HepG2 (cell line): Measurements from ENCODE around the gene ART4. TPM values are rescaled to one million over a fixed set of nuclear protein-coding genes. Genes with fewer than 3 reads are reported as not detected.

Experiments used
- ATAC-seq: fragments of 200-7000 bp; cut with Tn5 transposase; 3 replicates; pipeline ENCODE4 v1.9.1; 2020; ENCODE audit warnings: mild to moderate bottlenecking, moderate library complexity
- BruUV-seq: library from RNA; stranded (reverse); fragments of 400-500 nt; replicated peaks from 2 replicates; lab custom pipeline; 2021; lab: Mats Ljungman, UMichigan
- CTCF ChIA-PET: fragments of 300-600 bp; formaldehyde crosslinking; extraction: SDS; loops from one replicate; lab custom pipeline; 2021; ENCODE audit warnings: low total read pairs, inconsistent platforms, low intra/inter-chr PET ratio; lab: Yijun Ruan, JAX
- POLR2A ChIA-PET: fragments of 350-600 bp; sonication (Branson Sonifier 250); formaldehyde crosslinking; loops from one replicate; lab custom pipeline; 2020; ENCODE audit warnings: antibody characterized with exemption, inconsistent platforms; lab: Yijun Ruan, JAX
- DNase-seq: peaks from one replicate; pipeline ENCODE4 v3.0.0-alpha.2; 2015; ENCODE audit warnings: low spot score
- FAIRE-seq: peaks from 3 replicates; lab custom pipeline; 2011; peaks lifted over from hg19 to GRCh38; lab: Jason Lieb, UNC
- H2AFZ ChIP-seq: one replicate; pipeline ENCODE4 v1.6.1; 2011; ENCODE audit warnings: low read length, inconsistent platforms
- H3K27ac ChIP-seq: fragments of 300-600 bp; 3 replicates; pipeline ENCODE4 v1.8.0; 2011; ENCODE audit warnings: mixed run types, mild to moderate bottlenecking, mixed read lengths, low read length, inconsistent platforms; ENCODE audit not compliant: insufficient read depth; ENCODE audit errors: extremely low read length
- H3K27me3 ChIP-seq, 2 experiments: fragments of 200-600 bp in 1 of 2; 2 replicates in 1 of 2; 3 replicates in 1 of 2; pipeline versions ENCODE4 v1.6.0 to v1.8.0; 2011; ENCODE audit warnings: low read length in 2 of 2, mild to moderate bottlenecking in 2 of 2, moderate library complexity in 2 of 2, inconsistent platforms in 1 of 2; ENCODE audit not compliant: insufficient read depth in 2 of 2, control insufficient read depth in 1 of 2
- H3K36me3 ChIP-seq, 2 experiments: fragments of 200-600 bp in 1 of 2; replicated peaks in 1 of 2; 2 replicates in 1 of 2; 3 replicates in 1 of 2; pipeline versions ENCODE4 v1.5.1 to v1.8.0; 2011; ENCODE audit warnings: low read length in 2 of 2, inconsistent platforms in 1 of 2; ENCODE audit not compliant: insufficient read depth in 2 of 2, control insufficient read depth in 1 of 2
- H3K4me1 ChIP-seq: 2 replicates; pipeline ENCODE4 v1.5.1; 2012; ENCODE audit warnings: low read length, inconsistent platforms; ENCODE audit not compliant: insufficient read depth
- H3K4me2 ChIP-seq: 2 replicates; pipeline ENCODE4 v1.6.0; 2011; ENCODE audit warnings: low read depth, low read length, inconsistent platforms
- H3K4me3 ChIP-seq, 3 experiments: fragments of 200-600 bp in 1 of 3; sonication (generic), shearing (Covaris generic) in 1 of 3; replicated peaks in 1 of 3; 2 replicates each; pipeline ENCODE4 v1.5.1; 2011 to 2016; ENCODE audit warnings: low read length in 3 of 3, inconsistent platforms in 2 of 3, low read depth in 2 of 3, mild to moderate bottlenecking in 2 of 3, control low read depth in 1 of 3, mixed read lengths in 1 of 3; ENCODE audit not compliant: insufficient read depth in 1 of 3
- H3K79me2 ChIP-seq: one replicate; pipeline ENCODE4 v1.6.1; 2011; ENCODE audit warnings: low read length, inconsistent platforms; ENCODE audit not compliant: insufficient read depth
- H3K9ac ChIP-seq: 2 replicates; pipeline ENCODE4 v1.6.0; 2011; ENCODE audit warnings: mild to moderate bottlenecking, low read depth, low read length, inconsistent platforms; ENCODE audit not compliant: insufficient read depth
- H3K9me3 ChIP-seq: 2 replicates; pipeline ENCODE4 v1.5.1; 2012; ENCODE audit warnings: mild to moderate bottlenecking, low read length
- H4K20me1 ChIP-seq: 2 replicates; pipeline ENCODE4 v1.6.0; 2011; ENCODE audit warnings: inconsistent platforms, mild to moderate bottlenecking, low read length, moderate library complexity; ENCODE audit not compliant: insufficient read depth
- ATF3 ChIP-seq: sonication (generic); formaldehyde crosslinking; IDR thresholded peaks from 2 replicates; pipeline ENCODE4 v1.4.0; 2020; ENCODE audit warnings: missing genetic modification reagents
- CHCHD3 ChIP-seq: sonication (generic); formaldehyde crosslinking; IDR thresholded peaks from 2 replicates; pipeline ENCODE4 v1.8.0; 2022; ENCODE audit warnings: mild to moderate bottlenecking, missing genetic modification reagents, moderate library complexity
- LBX2 ChIP-seq: sonication (generic); formaldehyde crosslinking; IDR thresholded peaks from 2 replicates; pipeline ENCODE4 v1.5.0; 2020; ENCODE audit warnings: missing genetic modification reagents, mild to moderate bottlenecking, borderline replicate concordance
- PAF1 ChIP-seq: IDR thresholded peaks from 2 replicates; pipeline ENCODE4 v1.6.1; 2016; ENCODE audit warnings: missing genetic modification reagents, missing compliant biosample characterization
- RBFOX2 ChIP-seq: fragments of 200-400 bp; formaldehyde crosslinking; IDR thresholded peaks from 2 replicates; pipeline ENCODE4 v1.6.1; 2017; ENCODE audit warnings: low read depth, mild to moderate bottlenecking, low read length
- SMAD3 ChIP-seq: sonication (generic); formaldehyde crosslinking; IDR thresholded peaks from 2 replicates; pipeline ENCODE4 v1.4.0; 2020; ENCODE audit warnings: missing genetic modification reagents
- TCF7 ChIP-seq: sonication (generic); IDR thresholded peaks from 2 replicates; pipeline ENCODE4 v1.6.1; 2016; ENCODE audit warnings: antibody characterized with exemption, low read depth
- ZBTB21 ChIP-seq: sonication (generic); formaldehyde crosslinking; IDR thresholded peaks from 2 replicates; pipeline ENCODE4 v1.4.0; 2020; ENCODE audit warnings: missing genetic modification reagents
- ZBTB43 ChIP-seq: sonication (generic); formaldehyde crosslinking; conservative IDR thresholded peaks from 2 replicates; pipeline ENCODE4 v1.4.0; 2020; ENCODE audit warnings: missing genetic modification reagents
- ZNF143 ChIP-seq: sonication (generic); formaldehyde crosslinking; IDR thresholded peaks from 2 replicates; pipeline ENCODE4 v1.4.0; 2020; ENCODE audit warnings: missing genetic modification reagents
- ZNF17 ChIP-seq: sonication (generic); formaldehyde crosslinking; IDR thresholded peaks from 2 replicates; pipeline ENCODE4 v1.5.0; 2020; ENCODE audit warnings: mild to moderate bottlenecking, missing genetic modification reagents
- ZNF607 ChIP-seq: sonication (generic); formaldehyde crosslinking; IDR thresholded peaks from 2 replicates; pipeline ENCODE4 v1.5.1; 2020; ENCODE audit warnings: missing genetic modification reagents, mild to moderate bottlenecking, borderline replicate concordance
- WGBS: methylation state at CpG from one replicate; pipeline ENCODE4 v1.1.6; 2017; ENCODE audit warnings: low lambda C conversion rate; 5-methylcytosine and 5-hydroxymethylcytosine counted together
- in situ Hi-C: cut with HindIII; loops from 2 replicates; pipeline ENCODE4 v1.10.0; 2017; ENCODE audit warnings: low pct_unique_long_range_greater_than_20kb; ENCODE audit not compliant: extremely low pct_ligation_motif_present
- intact Hi-C: fragments of 100-400 bp; cut with micrococcal nuclease; formaldehyde crosslinking; loops from one replicate; pipeline ENCODE4 v1.10.0; 2022; ENCODE audit not compliant: unreplicated experiment
- polyA plus RNA-seq, 8 experiments: library from polyadenylated mRNA; depleted of rRNA in 3 of 8; stranded (reverse) in 7 of 8; unstranded in 1 of 8; fragments of >200 nt; fragmentation: Illumina TruSeq in 4 of 8; extraction: Trizol in 4 of 8; gene quantifications; 2 replicates each; pipeline versions ENCODE4 v1.2.1 to v1.2.3, GENCODE V29; 2011 to 2016; ENCODE audit warnings: low read depth in 4 of 8, missing spikeins in 1 of 8, mixed read lengths in 1 of 8; ENCODE audit not compliant: insufficient read depth in 1 of 8
- total RNA-seq, 5 experiments: library from RNA; depleted of rRNA; stranded (reverse); fragments of >200 nt; fragmentation: Illumina TruSeq; extraction: Trizol; gene quantifications; 2 replicates each; pipeline ENCODE4 v1.2.3, GENCODE V29; 2016; ENCODE audit warnings: low read depth in 1 of 5
- TF ChIP-seq, protein P1 (sequence below): IDR thresholded peaks from 2 replicates; pipeline ENCODE4 v1.6.1; 2012; ENCODE audit warnings: low read depth, low read length, improper control_type of control experiment
- TF ChIP-seq, protein P2 (sequence below): IDR thresholded peaks from 2 replicates; pipeline ENCODE4 v1.6.1; 2018; ENCODE audit warnings: missing genetic modification reagents, mild to moderate bottlenecking, missing compliant biosample characterization
- TF ChIP-seq, protein P3 (sequence below): sonication (generic); formaldehyde crosslinking; IDR thresholded peaks from 2 replicates; pipeline ENCODE4 v1.4.0; 2020; ENCODE audit warnings: missing genetic modification reagents, borderline replicate concordance

Gene ART4
- total and polyA plus RNA-seq, 2 of the 13 experiments (the other 11 are each of a cell fraction or from before 2014, with no cell fraction given): 17.6 to 20.3 TPM

GRCh38 chr12:14803830-14804160 is 39.5 kb downstream of the ART4 start (continued):
- TF ChIP-seq, protein P1, sequence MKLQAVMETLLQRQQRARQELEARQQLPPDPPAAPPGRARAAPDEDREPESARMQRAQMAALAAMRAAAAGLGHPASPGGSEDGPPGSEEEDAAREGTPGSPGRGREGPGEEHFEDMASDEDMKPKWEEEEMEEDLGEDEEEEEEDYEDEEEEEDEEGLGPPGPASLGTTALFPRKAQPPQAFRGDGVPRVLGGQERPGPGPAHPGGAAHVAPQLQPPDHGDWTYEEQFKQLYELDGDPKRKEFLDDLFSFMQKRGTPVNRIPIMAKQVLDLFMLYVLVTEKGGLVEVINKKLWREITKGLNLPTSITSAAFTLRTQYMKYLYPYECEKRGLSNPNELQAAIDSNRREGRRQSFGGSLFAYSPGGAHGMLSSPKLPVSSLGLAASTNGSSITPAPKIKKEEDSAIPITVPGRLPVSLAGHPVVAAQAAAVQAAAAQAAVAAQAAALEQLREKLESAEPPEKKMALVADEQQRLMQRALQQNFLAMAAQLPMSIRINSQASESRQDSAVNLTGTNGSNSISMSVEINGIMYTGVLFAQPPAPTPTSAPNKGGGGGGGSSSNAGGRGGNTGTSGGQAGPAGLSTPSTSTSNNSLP: no peak
- no peak for TF ChIP-seq ZBTB21 (CRISPR knock-in tag)
- 0 out of 2 replicates have a peak, but pooled peaks have one; percentile 17 for TF ChIP-seq ZBTB43 (CRISPR knock-in tag)
- TF ChIP-seq ZNF143 (CRISPR knock-in tag): 0 out of 2 replicates have a peak, but pooled peaks have one; percentile 10
- TF ChIP-seq PAF1 (CRISPR knock-in tag): no peak
- TF ChIP-seq ZNF17 (CRISPR knock-in tag): no peak
- TF ChIP-seq RBFOX2: peak; percentile 49; the same call in 1 of the 2 replicates
- TF ChIP-seq SMAD3 (CRISPR knock-in tag): no peak
- no peak for TF ChIP-seq TCF7

GRCh38 chr12:14803011-14803829 is 40.1 kb downstream of the ART4 start, which contains the start of the genes C12orf60 and WBP11:
TSS of gene C12orf60 (plus strand) at chr12:14803670. CDS start at chr12:14822936, 19,266 bp downstream.
TSS of gene WBP11 (minus strand) at chr12:14803478. CDS start at chr12:14801383, 2,095 bp downstream.
- Histone ChIP-seq H3K4me1 (peaks cover 33% of the 10 kb centered on the region), H3K4me2 (peak within 1 kb of the TSS; percentile 85), H3K9me3 (no peaks in the 10 kb centered on the region), H3K27me3 (no peaks in the 10 kb centered on the region; a peak in 1 of 5 replicates), H3K4me3 (peak within 1 kb of the TSS; percentile 92 to 97 (median 96)), H2AFZ (peak within 1 kb of the TSS; percentile 84), H3K36me3 (peaks cover 7 to 18% of the 10 kb centered on the region in 2 experiments; a peak in 4 of 5 replicates), H4K20me1 (no peaks in the 10 kb centered on the region; the same call in 1 of the 2 replicates), H3K27ac (peak within 1 kb of the TSS; percentile 83), H3K79me2 (peaks cover 51% of the 10 kb centered on the region), H3K9ac (peak within 1 kb of the TSS; percentile 96)
- TSS peak; percentile 69 for BruUV-seq
- POLR2A ChIA-PET: interaction anchor here (0.5 to 3.0 kb wide), 13 partner anchors 19 to 50 kb away, joined by 3 to 71 read pairs (median 6); partner anchors contain the start of gene ART4
- FAIRE-seq (peak; percentile 90), ATAC-seq (peak; percentile 99), DNase-seq (peak; percentile 99)
- CTCF ChIA-PET: no interaction called here
- under 1% methylated on average over 37 of the region's 50 CpGs for WGBS
- intact Hi-C loops: loop anchor here (1.0 to 2.0 kb wide), 2 partner anchors 32 to 40 kb away; partner anchors contain the start of gene ART4
- in situ Hi-C loops: no loop called here
- no peak for TF ChIP-seq LBX2 (CRISPR knock-in tag)
- peak; percentile 26; the same call in 1 of the 2 replicates for TF ChIP-seq ZNF607 (CRISPR knock-in tag)
- TF ChIP-seq ATF3 (CRISPR knock-in tag): no peak
- no peak for TF ChIP-seq CHCHD3 (CRISPR knock-in tag)
- TF ChIP-seq, protein P2, sequence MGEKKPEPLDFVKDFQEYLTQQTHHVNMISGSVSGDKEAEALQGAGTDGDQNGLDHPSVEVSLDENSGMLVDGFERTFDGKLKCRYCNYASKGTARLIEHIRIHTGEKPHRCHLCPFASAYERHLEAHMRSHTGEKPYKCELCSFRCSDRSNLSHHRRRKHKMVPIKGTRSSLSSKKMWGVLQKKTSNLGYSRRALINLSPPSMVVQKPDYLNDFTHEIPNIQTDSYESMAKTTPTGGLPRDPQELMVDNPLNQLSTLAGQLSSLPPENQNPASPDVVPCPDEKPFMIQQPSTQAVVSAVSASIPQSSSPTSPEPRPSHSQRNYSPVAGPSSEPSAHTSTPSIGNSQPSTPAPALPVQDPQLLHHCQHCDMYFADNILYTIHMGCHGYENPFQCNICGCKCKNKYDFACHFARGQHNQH (CRISPR knock-in tag): peak; percentile 76; the same call in 1 of the 2 replicates
- TF ChIP-seq, protein P3, sequence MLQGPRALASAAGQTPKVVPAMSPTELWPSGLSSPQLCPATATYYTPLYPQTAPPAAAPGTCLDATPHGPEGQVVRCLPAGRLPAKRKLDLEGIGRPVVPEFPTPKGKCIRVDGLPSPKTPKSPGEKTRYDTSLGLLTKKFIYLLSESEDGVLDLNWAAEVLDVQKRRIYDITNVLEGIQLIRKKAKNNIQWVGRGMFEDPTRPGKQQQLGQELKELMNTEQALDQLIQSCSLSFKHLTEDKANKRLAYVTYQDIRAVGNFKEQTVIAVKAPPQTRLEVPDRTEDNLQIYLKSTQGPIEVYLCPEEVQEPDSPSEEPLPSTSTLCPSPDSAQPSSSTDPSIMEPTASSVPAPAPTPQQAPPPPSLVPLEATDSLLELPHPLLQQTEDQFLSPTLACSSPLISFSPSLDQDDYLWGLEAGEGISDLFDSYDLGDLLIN (CRISPR knock-in tag): no peak
